DMS 273 treated with DMSO at 0.1 percent for 48 hours (cell line): Measurements from ENCODE around the gene PRRG1.
A peak's percentile ranks its signal among the peaks of the same experiment; 100 is the strongest.
"Not testable (repeated sequence)": the region's sequence is repeated elsewhere in the genome, so short reads cannot be mapped to it uniquely, and the experiment has no call there.

Source experiments
- DNase-seq: peaks from one replicate; lab custom pipeline; 2025; lab: John Stamatoyannopoulos, UW

PRRG1 gene

DNA sequence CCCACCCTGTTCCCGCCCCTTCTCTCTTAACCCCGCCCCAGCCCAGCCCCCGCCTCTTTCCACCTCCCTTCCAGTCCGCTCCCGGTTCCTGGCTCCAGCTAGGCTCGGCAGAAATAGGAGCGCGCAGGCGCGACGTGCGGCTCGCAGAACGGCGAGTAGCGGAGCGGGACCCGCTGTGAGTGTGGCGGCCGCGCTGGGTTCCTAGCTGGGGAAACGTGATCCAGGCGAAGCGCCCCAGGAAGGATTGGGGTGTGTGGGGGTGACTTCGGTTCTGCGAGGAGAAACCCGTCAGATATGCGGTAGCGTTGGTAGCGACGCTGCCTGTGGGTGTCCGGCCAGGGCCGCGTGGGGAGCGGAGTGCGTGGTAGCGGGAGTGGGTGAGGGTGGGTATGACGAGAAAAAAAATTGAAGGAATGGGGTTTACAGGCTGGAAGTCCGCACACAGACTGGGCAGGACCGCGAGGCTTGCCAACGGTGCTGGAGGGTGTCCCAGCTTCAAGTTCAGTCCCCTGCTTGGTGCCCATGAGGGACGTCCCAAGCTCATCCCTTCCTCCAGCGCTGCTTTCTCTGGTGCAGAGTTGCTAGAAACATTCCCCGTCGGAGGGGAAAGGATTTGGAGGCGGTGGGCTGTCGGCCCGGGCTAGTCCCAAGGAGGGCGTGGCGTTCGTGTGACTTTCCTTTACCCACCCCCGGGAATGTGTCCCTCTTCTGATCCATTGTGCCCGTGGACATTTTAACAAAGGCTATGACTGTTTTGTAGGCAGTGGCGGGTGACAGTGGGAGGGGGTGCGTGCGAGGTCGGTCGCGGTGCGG, at the start of gene PRRG1:
Gene PRRG1 (plus strand): TSS at position 144 of the 813 bp plus-strand sequence. CDS start 56,886 bp downstream, outside the sequence.
- DNase-seq: peak; percentile 68

DNA sequence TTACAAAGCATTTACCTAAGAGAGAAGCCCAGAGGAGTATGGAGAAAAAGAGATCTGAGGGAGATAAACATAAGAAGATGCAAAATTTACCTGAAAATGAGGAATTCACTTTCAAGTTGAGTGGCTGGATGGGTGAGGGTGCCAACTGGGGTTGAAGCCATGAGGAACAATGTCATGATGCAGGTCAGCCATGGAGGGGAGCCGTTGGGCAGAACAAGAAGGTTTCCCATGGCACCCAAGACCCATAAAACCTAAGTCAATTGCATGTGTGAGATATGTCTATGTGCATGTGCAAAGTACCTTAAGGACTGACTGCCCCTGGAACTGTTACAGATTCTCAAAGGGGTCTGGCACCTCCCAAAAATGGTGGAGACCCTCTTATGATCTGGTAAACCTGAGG, 46.6 kb upstream of the PRRG1 start:
- DNase-seq: no peak

DNA sequence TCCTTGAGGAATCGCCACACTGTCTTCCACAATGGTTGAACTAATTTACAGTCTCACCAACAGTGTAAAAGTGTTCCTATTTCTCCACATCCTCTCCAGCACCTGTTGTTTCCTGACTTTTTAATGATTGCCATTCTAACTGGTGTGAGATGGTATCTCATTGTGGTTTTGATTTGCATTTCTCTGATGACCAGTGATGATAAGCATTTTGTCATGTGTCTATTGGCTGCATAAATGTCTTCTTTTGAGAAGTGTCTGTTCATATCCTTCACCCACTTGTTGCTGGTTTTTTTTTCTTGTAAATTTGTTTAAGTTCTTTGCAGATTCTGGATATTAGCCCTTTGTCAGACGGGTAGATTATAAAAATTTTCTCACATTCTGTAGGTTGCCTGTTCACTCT, 43.9 kb upstream of the PRRG1 start:
- not testable (repeated sequence) for DNase-seq

DNA sequence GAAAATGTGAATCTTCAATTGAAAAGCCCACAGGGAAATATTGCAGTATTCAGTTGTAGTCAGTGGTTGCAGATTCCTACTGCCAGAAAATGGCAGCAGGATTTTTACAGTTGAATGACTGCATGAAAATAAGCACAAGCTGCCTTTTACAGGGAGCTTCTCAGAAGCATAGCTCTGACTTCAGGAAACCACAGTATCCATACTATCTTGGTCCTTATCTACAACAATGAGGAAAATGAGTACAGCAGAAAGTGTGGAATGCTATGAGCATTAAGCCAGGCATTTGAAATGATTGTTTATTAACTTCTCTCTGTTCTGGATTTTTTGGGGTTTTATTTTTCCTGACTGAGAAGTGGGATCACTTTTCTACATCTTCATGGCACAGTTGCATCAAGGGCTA, 34.6 kb upstream of the PRRG1 start:
- no peak for DNase-seq

DNA sequence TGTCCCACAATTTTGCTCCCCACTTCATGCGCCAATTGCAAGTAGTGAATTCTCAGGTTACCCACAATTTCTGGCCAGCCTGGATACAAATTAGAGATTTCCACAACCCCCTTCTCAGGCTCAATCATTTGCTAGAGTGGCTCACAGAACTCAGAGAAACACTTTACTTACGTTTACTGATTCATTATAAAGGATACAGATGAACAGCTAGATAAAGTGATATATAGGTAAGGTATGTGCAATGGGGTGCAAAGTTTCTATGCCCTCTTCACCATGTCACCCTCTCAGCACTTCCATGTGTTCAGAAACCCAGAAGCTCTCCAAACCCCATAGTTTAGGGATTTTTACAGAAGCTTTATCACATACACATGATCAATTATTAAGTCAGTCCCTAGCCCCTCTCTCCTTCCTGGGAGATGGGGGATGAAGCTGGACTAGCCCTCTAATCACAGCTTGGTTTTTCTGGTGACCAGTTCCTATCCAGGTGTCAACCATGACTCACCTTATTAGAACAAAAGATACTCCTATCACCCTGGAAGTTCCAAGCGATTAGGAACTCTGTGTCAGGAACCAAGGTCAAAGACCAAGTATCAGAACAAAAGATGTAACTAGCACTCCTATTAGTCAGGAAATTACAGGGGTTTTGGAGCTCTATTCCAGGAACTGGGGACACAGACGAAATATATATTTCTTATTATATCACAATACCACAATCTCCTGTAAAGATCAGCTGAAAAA, 33.5 kb upstream of the PRRG1 start:
- DNase-seq: no peak

DNA sequence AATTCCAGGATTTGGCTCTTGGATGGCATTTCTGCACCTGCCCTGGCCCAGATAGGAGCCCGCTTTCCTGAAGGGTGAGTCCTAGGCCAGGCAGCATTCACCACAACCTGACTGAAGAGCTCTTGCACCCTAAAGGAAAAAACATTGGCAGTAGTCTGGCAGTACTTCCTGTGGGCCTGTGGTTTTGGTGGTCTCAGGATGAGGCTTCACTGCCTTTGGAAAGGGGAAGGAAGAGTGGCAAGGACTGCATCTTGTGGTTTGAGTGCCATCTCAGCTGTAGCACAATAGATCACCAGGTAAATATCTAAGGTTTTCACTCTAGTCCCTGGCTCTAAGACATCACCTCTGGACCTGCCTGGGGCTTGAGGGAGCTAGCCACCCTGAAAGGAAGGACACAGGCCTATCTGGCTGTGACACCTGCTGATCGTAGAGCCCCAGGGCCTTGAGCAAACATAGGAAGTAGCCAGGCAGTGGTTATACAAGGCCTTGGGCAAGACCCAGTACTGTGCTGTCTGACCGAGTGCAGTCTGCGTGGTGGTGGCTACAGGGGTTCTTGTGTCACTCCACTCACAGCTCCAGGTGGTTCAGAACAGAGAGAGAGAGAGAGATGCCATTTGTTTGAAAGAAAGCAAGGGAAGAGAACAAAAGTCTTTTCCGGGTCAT, 28.5 kb upstream of the PRRG1 start:
- DNase-seq: no peak

DNA sequence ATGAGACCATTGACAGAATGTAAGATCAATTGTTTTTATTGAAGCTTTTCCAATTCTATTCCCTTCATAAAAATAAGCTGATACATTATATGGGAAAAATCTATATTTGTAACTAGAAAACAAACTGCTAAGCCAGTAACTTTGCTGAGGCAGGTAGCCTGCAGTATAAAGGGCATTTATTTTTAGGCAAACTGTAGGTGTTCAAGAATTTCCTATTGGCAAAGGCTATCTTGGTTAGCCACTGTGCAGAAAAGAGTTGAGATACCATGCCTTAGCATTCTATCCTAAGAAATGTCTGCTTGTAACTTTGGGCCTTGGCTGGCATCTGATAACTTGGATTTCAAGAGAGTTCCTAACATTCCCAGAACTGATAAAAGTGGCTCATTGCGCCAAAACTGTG, 18.5 kb upstream of the PRRG1 start:
- no peak for DNase-seq

DNA sequence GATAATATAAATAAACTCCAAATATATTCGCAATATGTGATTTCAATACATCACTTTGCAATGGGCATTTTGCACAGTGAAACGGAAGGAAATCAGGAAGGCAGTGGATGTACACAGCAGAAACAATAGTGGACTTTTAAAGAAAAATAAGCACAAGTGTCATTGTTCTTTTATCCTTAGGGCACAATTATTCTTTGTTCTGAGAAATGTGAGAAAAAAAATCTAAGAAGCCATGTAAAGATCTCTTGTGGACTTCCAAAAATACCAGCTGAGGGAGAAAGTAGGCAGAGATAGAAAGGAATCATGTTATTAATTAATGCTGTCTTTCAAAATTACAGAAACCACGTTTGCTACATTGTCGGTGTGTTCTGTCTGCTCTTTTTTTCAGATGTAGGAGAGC, 17.6 kb upstream of the PRRG1 start:
- DNase-seq: no peak

DNA sequence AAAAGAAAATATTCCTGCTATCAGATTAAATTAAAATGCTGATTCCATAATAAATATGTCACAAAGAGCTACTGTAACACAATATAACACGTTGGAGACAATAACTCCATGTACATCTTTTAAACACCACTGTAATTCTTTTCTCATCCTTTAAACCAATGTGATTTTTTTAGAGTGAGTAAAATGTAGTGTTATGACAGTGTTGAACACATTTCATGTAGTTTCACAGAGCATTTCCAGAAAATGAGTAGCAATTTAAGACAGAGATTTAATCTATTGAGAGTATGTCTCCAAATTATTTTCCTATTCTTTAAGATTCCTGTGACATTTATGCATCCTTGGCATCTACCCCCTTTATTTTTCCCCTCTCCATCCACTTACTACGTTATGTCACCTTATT, 17.1 kb upstream of the PRRG1 start:
- no peak for DNase-seq

DNA sequence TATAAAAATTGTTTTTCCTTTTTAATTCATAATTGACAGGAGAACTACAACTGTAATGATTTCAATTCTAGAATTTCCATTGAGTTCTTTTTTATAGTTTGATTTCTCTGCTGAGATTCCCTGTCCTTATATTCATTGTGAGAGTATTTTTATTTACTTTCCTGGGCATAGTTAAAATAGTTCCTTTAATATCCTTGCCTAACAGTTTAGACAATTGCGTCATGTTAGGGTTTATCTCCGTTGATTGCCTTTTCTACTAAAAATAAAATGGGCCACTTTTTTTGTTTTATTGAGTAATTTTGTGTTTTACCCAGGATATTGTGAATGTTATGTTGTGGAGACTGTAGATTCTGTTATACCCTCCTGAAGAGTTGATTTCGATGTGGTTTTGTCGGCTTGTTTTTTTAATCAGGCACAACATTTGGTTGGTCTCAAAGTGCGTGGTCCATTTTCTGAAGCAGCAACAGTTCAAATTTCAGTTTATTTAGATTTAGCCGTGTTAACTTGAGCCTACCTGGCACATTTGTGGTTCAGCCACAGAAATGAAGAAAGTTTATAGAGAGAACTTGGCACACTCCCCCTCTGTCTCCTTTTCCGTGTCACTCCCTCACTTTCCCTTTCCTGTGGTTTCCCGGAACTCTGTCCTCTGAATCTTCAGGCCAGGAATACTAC, 16.0 kb upstream of the PRRG1 start:
- DNase-seq: no peak

DNA sequence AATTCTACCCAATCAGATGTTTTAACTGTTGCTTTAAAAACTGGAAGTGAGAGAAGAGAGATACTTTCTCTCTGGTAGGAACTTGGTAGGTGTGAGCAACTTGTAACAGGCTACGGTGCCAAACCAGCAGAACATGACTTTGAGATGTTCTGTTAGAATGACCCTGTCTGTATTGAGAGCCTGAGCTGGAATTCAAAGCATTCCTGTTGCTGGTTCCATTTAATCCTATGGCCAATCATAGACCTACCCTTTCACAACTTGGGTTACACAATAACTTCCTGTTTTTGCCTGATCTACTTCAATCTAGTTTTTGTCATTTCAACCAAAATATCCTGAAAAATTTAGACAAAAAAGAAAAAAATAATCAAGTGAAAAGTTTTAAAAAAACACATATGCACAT, 1.7 kb upstream of the PRRG1 start:
- no peak for DNase-seq

DNA sequence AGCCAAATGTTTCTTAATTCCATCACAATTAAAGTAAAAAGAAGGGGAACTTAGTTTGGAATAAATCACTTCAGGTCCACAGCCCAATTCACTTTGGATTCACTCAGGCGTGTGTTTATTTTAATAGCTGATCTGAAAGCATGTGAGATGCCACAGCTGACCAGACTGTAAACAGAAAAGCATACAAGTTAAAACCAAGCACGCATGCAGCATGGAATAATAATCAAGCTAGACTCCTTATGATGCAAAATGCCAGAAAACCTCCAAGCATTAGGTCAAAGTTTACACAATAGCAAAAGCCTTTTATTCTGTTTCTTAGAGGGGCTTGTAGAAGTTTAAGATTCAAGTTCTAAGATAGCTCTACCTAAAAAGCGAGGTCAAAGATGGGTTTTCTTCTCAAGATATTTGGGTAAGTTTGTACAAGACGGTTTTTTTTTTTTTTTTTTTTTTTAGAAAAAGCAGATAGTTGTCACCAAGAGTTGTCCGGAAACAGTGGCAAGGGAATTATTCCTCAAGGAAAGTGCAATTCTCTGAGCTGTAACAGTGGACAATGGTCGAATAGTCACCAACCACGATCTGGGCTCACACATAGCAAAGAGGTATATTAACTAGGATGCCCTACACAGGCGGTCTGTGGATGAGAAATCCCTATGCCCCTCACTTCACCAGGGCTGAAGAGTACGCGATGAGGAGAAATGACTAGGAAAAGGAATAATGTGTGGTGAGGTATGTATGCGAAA, 763 bp upstream of the PRRG1 start:
- no peak for DNase-seq

DNA sequence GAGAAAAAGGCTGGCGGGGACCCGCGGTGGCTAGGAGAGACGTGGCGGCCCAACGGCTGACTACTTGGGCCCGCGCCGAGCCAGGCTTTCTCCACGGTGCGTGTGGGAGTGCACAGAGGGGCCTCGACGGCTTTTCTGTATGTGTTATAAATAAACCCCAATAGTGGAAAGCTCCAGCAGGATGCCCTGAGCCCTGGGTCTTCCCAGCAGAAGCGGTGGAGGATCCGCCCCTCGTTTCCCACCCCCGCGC, 268 bp upstream of the PRRG1 start:
- no peak for DNase-seq

DNA sequence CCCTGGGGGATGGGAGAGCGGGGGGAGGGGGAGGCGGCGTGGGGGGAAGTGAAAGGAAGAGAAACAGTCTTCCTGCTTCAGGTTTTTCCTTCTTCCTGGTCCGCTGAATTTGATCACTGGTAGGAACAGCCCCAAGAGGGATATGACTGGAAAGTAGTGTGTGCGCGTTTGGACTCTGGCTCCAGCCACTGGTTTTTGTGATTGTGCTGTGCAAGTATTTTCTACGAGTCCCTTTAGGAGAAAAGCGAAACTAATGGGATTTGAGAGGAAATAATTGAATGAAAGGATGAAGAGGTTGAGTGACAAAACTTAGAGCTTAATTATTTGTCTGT, 836 bp downstream of the PRRG1 start:
- DNase-seq: no peak

DNA sequence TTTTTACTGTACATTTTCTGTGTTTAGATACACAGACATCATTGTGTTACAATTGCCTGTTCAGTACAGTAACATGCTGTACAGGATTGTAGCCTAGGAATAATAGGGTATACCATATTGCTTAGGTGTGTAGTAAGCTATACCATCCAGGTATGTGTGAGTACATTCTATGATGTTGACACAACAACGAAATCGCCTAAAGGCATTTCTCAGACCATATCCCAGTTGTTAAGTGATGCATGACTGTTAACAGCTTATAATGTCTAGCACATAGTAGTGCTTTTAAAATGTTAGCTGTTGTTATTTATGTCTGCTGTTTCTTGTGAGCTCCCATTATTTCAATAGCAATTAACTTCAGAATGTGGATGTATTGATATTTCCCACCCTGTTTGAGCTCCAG, 4.5 kb downstream of the PRRG1 start:
- DNase-seq: no peak

DNA sequence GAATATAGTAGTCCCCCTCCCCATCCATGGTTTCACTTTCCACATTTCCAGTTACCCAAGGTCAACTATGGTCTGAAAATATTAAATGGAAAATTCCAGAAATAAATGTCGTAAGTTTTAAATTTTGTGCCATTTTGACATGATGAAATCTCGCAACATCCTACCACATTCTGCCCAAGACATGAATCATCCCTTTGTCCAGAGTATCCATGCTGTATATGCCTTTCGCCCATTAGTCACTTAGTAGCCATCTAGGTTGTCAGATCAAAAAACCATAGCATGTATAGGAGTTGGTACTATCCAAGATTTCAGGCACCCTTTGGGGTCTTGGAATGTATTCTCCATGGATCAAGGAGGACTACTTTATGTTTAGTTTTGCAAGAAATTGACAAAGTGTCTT, 8.3 kb downstream of the PRRG1 start:
- DNase-seq: no peak

DNA sequence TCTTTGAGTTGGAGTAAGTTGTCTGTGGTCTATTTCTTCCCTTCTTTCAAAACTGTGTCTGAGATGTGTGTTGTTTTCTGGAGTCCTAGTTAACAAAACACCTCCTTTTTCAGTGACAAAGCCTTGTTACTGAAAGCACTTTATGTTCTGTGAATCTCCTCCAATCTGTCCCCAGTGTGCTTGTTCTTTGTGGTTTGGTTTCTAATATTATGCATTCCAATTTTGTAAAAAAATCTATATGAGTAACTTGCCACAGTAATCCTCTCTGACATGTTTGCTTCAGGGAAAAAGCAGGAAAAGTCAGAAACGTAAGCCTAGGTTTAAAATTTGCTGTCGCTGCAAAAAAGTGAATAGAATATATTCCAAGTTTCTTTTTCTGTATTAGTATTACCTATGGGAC, 12.4 kb downstream of the PRRG1 start:
- DNase-seq: no peak

DNA sequence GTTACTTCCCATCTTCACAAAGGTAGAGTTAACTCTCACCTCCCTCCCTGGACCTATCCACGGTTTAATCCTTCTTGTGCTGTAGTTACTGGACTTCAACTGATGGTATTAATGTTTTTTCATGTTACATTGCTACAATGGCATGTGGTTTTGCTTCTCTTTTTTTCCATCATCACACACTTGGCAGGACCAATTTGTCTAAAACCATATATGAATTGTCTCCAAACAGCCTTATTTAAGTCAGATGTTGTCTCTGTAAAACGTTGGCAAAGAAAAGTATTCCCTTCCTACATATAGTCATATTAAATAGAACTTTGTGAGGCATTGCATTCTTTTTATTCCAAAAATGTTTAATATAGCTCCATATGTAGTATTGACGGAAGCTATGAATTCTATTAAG, 15.5 kb downstream of the PRRG1 start:
- no peak for DNase-seq

DNA sequence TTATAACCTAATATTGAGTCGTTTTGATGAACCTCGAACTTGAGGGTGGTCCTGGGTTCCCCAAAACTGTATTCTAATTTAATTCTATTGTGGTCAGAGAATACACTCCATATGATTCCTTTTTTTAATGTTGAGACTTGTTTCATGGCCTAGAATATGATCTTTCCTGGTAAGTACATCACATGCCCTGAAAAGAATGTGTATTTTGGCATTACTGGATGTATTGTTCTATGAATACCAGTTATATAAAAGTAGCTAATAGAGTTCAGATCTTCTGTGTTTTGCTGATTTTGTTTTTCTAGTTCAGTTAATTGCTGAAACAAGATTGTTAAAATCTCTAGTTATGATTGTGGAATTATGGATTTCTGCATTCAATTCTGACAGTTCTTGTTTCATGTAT, 18.8 kb downstream of the PRRG1 start:
- DNase-seq: no peak

DNA sequence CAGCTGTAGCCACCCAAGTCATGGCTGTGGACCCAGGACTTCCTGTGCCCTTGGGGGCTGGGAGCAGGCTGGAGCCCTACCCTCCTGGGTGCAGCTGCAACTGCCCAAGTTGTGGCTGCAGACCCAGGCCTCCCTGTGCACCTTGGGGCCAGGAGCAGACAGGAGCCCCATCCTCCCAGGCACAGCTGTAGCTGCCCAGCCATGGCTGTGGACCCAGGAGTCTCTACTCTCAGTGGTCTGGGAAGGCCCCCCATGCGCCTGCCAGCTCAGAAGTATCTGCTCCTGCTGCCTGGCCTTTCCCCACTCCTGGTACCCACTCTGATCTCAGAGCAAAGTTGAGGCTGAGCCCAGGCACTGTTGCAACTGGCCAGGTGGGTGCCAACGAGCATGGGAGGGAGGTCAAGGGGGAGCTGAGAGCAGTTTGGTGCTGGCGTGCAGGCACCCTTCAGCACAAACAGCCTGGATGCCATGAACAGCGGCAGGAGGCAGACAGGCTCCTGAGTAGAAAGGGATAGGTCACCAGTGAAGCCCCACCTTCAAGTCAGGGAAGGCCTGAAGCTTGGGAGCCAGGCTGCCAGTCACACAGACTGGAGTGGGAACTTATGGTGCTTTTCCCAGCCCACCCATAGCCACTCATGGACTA, 21.5 kb downstream of the PRRG1 start:
- DNase-seq: no peak

DNA sequence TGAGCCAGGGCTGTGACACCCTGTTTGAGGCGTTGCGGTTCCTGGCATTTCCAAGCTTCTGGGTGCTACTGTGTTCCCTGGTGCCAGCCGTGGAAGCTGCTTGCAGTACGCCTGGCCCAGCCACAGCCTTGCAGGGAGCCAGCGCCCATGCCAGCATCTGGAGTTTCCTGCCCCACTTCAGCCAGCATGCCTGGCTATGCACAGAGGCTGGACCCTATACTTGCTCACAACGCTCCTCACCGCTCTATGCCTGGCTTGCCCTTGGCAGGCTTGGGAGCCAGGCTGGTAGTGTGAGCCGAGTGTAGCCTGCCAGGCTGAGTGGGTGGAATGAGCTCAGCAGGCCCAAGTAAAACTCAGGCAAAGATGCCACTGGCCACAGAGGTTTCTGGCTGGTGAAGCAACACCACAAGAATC, 22.4 kb downstream of the PRRG1 start:
- no peak for DNase-seq

DNA sequence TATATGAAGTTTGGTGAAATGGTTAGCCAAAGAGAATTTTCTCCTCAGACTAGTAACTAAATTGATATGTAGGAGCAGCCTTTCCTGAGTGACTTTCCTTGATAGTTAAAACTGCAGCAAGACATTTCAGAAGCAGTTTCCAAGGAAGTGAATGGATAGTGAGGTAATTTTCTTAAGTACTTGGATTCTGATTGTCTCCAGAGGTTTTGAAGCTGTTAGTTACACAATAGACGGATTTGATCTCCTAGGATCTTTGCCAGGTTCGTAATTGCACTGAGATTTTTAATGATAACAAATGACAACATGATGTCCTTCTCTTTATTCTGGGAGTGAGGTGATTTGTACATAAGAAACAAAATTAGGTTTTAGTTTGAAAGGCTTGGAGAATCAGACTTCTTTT, 29.2 kb downstream of the PRRG1 start:
- no peak for DNase-seq
